ENCODE data around the gene LUM. TPM values are rescaled to one million over a fixed set of nuclear protein-coding genes. Genes with fewer than 3 reads are reported as not detected.

The LUM gene
- total RNA-seq, 1 donor from 2014 or later, result 14.2 TPM

DNA sequence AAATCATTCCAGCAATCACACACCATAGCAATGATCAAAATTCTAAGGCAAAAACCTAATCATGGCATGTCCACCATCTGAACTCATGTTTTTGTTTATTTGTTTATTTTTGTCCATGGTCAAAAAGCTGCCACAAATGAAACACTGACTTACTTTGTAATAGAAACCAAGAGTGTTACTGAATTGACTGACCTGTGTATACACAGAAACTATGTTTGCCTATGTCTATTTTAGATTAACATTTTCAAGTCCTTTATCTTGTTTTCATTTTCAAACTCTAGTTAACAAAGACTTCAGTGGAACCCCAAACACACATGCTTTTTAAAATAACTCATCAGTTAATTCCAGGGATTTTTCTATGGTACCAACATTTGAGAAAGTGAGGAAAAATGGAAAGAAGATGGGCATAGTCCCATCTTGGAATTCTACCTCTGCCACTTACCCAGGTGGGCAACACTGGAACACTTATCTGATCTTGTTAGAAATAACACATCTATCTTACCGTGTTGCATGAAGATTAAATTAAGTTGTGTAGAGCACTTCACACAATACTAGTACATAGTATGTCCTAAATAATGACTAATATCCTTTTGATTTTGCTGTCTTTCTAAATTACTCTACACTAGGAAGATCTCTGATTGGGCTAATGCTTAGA lies 6.4 kb downstream of the LUM start:
- no peak for FAIRE-seq
- no peaks in the 10 kb centered on the region for H3K27me3 ChIP-seq (ENCODE audit: control insufficient read depth, insufficient read depth, low read length)
- no peak overlapping the region for H3K4me3 ChIP-seq (ENCODE audit: low read depth, low read length)
- TF ChIP-seq, protein P1, sequence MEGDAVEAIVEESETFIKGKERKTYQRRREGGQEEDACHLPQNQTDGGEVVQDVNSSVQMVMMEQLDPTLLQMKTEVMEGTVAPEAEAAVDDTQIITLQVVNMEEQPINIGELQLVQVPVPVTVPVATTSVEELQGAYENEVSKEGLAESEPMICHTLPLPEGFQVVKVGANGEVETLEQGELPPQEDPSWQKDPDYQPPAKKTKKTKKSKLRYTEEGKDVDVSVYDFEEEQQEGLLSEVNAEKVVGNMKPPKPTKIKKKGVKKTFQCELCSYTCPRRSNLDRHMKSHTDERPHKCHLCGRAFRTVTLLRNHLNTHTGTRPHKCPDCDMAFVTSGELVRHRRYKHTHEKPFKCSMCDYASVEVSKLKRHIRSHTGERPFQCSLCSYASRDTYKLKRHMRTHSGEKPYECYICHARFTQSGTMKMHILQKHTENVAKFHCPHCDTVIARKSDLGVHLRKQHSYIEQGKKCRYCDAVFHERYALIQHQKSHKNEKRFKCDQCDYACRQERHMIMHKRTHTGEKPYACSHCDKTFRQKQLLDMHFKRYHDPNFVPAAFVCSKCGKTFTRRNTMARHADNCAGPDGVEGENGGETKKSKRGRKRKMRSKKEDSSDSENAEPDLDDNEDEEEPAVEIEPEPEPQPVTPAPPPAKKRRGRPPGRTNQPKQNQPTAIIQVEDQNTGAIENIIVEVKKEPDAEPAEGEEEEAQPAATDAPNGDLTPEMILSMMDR (IDR thresholded peaks at IDR 0.05; ENCODE audit: insufficient read depth, low read length, severe bottlenecking), result no peak
- DNase-seq (ENCODE audit: low read depth), result no peak
- H3K36me3 ChIP-seq (ENCODE audit: control insufficient read depth, insufficient read depth, low read length), result no peaks in the 10 kb centered on the region

DNA sequence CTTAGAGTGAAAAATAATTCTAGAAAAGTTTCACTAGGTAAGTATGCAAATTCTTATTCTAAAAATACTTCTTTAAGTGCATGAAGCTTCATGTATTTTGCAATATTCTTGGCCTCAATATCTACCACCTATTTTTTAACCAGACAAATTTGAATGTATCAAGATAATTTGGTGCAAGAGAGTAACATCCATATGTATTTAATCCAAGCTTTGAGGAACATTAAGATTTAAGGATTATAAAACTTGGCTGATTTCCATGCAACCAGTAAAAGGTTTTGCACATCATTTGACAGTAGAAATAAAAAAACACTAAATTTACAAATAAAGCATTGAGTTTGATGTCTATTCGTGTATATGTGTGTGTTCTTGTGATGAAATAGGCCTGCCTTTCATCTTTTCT lies 7.7 kb downstream of the LUM start:
- FAIRE-seq (no peak), DNase-seq (ENCODE audit: low read depth) (no peak)
- H3K27me3 ChIP-seq (ENCODE audit: control insufficient read depth, insufficient read depth, low read length), result peaks cover 2% of the 10 kb centered on the region
- TF ChIP-seq, protein P1 (IDR thresholded peaks at IDR 0.05; ENCODE audit: insufficient read depth, low read length, severe bottlenecking), result no peak
- H3K36me3 ChIP-seq (ENCODE audit: control insufficient read depth, insufficient read depth, low read length), result no peaks in the 10 kb centered on the region
- H3K4me3 ChIP-seq (ENCODE audit: low read depth, low read length), result no peak overlapping the region

DNA sequence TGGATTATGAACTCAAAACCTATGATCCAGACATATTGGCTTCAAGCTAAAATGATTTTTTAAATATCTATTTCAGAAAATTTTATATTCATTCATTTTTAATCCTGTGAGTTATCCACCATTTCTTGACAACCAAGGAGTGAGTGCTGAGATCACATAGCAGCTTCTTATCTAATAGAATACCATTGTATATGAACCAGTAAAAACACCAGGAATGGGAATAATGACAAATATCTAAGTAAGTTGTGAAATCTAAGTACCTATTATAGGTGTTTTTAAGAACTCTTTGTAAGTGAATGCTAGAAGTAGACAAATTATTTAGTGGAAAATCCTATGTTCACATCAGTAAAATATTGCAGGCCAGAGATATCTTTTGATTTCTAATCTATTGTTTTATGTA lies 8.2 kb downstream of the LUM start:
- no peak for FAIRE-seq
- peaks cover 2% of the 10 kb centered on the region for H3K27me3 ChIP-seq (ENCODE audit: control insufficient read depth, insufficient read depth, low read length)
- H3K4me3 ChIP-seq (ENCODE audit: low read depth, low read length), result no peak overlapping the region
- DNase-seq (ENCODE audit: low read depth), result no peak
- H3K36me3 ChIP-seq (ENCODE audit: control insufficient read depth, insufficient read depth, low read length), result no peaks in the 10 kb centered on the region
- TF ChIP-seq, protein P1 (IDR thresholded peaks at IDR 0.05; ENCODE audit: insufficient read depth, low read length, severe bottlenecking), result no peak

DNA sequence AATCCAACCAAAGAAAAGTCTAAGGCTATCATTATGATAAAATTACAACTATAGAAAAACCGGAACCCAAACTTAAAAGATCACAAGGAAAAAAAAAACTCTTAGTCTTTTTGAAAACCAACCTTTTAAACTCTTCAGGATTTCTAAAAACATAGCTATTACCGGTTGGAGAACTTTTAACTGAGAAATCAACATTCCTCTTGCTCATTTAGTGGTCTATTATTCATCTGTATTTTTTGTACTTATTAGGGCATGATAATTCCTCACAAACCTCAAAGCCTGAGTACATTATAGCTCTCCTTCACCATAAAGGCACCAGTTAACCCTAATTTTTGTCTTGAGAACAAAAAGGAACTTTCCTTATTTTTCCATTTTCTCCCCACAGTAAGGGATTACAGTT lies 10.4 kb downstream of the LUM start:
- FAIRE-seq (no peak), DNase-seq (ENCODE audit: low read depth) (no peak)
- Histone ChIP-seq H3K4me3 (ENCODE audit: low read depth, low read length) (no peak overlapping the region), H3K36me3 (ENCODE audit: control insufficient read depth, insufficient read depth, low read length) (no peaks in the 10 kb centered on the region), H3K27me3 (ENCODE audit: control insufficient read depth, insufficient read depth, low read length) (peaks cover 2% of the 10 kb centered on the region)
- TF ChIP-seq, protein P1 (IDR thresholded peaks at IDR 0.05; ENCODE audit: insufficient read depth, low read length, severe bottlenecking), result no peak

DNA sequence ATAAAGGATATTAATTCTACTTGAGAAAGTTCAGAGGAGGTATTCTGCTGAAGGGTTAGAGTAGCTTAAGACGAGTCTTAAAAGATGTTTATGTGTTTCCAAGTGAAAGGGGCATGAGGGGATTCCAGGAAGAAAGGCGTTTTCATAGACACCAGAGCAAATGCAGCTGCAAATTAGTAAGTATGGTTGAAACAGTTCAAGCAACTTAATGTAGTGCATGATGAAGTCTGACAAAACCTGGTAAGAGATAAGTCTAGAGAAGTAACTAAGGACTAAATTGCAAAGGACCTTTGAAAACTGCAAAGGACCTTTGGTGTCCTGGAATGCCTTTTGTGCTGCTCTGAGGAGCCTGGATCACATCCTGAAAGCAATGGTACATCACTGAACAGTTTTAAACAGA lies 11.5 kb downstream of the LUM start:
- Histone ChIP-seq H3K4me3 (ENCODE audit: low read depth, low read length) (no peak overlapping the region), H3K36me3 (ENCODE audit: control insufficient read depth, insufficient read depth, low read length) (no peaks in the 10 kb centered on the region), H3K27me3 (ENCODE audit: control insufficient read depth, insufficient read depth, low read length) (peaks cover 2% of the 10 kb centered on the region)
- TF ChIP-seq, protein P1 (IDR thresholded peaks at IDR 0.05; ENCODE audit: insufficient read depth, low read length, severe bottlenecking), result no peak
- FAIRE-seq, result no peak
- no peak for DNase-seq (ENCODE audit: low read depth)

DNA sequence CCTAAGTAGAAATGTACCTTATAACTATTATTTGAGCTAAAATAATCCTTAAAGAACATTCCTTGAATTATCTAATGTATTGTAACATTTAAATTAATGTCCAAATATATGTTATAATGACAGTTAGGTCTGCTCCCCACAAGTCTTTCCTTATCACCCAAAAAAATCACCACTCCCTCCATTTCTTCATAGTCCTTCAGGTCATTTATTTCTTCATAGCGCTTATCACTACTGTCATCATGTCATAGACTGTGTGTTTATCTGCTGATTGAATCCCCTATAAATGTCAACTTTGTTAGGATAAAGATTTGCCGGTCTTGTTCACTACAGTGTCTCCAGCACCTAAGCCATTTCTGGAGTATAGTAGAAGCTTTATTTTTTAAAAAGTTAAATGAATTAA lies 12.0 kb downstream of the LUM start:
- FAIRE-seq (no peak), DNase-seq (ENCODE audit: low read depth) (no peak)
- no peaks in the 10 kb centered on the region for H3K36me3 ChIP-seq (ENCODE audit: control insufficient read depth, insufficient read depth, low read length)
- peaks cover 2% of the 10 kb centered on the region for H3K27me3 ChIP-seq (ENCODE audit: control insufficient read depth, insufficient read depth, low read length)
- TF ChIP-seq, protein P1 (IDR thresholded peaks at IDR 0.05; ENCODE audit: insufficient read depth, low read length, severe bottlenecking), result no peak
- no peak overlapping the region for H3K4me3 ChIP-seq (ENCODE audit: low read depth, low read length)

All from bronchial epithelial cell (primary cell).